GM19239 (cell line): ENCODE measurements around the gene SNAP25.

Source experiments
- DNase-seq: peaks from one replicate; pipeline ENCODE4 v3.0.0; 2011; ENCODE audit warnings: low spot score; ENCODE audit not compliant: insufficient read length
- FAIRE-seq: peaks from 2 replicates; lab custom pipeline; 2011; peaks lifted over from hg19 to GRCh38; lab: Jason Lieb, UNC

Gene SNAP25

DNA sequence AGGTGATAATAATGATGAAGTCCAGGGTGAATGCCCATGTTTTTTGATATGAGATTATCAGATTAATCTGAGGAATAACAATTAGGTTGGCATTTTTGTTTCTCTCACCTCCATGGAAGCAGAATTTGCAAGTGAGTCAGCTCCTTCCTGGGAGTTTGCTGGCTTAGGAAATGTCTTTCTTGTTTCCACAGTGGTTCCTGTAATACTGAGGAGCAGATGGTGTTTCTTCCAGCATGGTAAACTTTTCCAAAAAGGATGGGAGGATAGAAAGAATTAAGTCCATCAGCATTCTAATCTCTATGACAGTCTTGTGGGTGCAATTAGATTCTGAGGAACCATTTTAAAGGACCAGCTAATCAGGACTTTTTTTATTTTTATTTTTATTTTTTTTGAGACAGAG is 40.5 kb downstream of the SNAP25 start:
- DNase-seq (no peak), FAIRE-seq (no peak)

DNA sequence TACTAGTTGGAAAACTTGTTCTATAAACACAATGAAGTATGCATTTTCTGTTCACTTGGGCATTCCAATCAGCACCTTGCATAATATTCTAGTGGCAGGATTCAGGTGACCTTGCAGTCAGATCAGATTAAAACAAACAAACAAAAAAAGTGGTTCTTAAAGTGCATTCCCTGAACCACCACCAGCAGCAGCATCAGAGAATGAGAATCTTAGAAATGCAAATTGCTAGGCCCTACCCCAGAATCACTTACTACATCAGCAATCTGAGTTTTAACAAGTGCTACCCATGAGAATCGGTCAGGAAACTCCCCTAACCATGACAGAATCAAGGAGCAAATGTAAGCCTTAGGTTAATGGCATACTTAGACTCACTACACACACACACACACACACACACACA is 41.7 kb downstream of the SNAP25 start:
- DNase-seq (no peak), FAIRE-seq (no peak)

DNA sequence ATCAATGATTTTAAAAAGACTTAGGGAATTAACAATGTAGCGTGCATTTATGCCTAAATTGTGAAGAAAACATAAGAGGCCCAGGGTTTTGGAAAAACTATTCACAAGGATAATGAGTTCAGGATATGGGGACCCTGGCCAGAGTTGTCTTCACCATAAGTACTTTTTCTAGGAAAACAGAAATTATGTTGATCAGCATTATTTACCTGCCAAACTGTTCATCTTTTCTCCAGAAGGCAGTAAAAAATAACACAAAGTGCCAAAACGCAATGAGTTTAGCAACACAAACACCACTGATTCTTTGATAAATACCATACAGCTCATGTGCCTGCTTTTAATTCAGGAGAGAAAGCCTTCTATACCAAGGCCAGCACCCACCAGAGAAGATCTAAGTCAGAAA is 43.1 kb downstream of the SNAP25 start:
- DNase-seq, result no peak
- FAIRE-seq, result no peak

DNA sequence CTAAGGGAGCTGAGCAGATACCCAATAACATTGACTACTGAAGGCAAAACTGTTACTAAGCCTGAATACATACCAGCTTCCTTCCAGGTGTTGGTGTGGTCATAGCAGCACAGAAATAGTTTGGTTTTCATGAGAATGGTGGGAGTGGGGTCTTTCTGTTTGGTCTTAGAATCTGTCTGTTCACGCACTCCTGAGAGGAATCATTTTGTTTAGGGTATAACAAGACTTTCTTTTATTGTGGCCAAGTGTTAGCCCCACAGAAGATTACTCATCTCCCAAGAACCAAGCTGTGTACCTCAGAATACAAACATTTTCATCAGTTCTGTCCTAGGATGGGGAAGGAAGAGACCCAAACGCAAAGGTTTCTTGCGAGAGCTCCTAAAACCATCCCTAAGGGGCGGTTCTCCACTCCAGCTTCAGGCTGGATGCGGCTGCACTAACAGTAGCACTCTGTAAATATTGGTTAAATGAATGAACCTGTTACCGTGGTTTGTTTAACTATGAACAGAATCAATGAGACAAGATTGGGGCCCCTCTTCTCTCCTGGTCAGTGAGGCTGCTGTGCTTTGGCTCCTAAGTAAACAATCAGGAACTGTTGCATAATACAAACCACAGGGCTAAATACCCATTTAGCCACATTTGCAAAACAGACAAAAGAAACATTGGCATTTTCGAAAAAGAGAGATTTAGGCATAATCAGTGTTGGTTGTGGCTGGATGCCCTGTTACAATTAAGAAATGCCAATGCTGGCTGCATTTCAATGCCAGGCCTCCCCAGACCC is 44.9 kb downstream of the SNAP25 start:
- no peak for FAIRE-seq
- no peak for DNase-seq

DNA sequence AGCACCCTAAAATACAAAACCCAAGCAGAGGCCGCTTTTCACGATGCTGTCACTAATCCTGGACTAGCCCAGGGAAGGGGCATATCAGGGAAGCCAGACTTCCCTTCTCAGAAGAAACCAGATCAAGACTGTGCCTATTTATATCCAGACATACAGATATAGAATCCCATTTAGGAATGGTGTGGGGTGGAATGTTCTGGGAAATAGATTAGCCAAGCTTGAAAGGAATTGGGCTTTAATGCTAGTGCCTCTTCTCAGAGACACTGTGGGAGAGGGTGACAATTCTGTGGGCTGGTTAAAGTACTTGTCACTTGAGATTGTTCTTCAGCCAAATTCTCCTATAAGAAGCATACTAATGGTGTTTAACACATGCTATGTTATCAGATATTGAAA is 45.5 kb downstream of the SNAP25 start:
- DNase-seq, result no peak
- FAIRE-seq, result no peak

DNA sequence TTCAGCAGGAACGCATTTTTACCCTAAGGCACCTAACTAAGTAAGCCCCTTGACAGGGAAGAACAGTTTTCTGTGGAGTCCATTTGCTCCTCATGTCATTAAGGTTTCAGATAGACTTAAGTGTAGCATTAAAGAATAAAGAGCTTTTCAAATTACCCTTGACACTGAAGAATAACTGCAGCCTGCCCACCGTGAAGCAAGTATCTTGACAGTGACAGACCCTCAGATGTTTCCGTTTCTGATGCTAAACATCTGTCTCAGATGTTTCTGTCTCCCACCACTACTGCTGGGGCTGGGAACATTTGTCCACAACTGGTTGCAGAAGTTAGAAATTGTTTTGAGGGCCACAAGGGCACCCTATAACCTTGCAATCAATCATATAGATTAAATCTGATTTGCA is 50.0 kb downstream of the SNAP25 start:
- no peak for DNase-seq
- no peak for FAIRE-seq

DNA sequence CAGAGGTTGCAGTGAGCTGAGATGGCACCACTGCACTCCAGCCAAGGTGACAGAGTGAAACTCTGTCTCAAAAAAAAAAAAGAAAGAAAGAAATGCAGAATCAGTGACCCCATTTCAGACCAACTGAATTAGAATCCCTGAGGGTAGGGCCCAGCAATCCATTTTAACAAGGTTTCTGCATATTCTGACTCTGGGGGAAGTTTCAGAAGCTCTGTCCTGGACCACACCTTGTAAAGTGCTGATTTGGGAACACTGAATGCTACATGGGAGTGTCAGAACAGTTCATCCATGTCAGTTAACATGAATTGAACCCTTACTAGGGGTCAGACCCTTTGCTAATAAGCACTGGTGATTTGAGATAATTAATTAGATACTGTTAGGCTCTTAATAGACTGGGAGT is 52.0 kb downstream of the SNAP25 start:
- no peak for FAIRE-seq
- no peak for DNase-seq

DNA sequence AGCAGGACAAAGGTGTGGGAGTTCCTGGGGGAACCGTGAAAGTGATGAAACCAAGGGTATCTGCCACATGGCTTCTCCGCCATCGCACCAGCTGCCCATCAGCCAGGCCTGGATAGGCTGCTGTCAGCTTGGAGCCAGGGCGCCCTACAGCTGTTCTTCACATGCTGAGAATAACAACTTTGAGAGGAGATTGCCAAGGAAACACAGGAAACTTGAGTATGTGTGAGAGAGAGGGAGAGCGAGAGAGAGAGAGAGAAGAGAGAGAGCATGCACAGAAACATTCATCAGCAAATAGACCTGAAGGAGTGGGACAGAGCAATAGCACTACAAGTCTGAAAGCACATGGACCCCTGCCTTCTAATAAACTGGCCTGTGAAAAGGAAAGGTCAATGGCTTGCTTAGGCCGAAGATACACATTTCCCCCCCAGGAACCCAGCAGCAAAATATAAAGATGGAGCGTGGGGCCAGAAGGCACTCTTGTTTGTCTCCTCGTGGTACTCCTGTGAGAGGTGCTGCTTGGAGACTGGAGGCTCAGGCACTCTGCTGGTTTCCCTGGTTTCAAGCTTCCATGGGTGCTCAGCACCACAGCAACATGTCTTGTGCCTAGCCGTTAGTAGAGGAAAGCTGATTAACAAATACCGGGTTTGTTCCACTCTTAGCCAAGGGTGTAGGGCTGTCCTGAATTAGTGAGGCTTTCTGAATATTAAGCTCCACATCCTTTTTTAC is 53.0 kb downstream of the SNAP25 start:
- FAIRE-seq, result no peak

DNA sequence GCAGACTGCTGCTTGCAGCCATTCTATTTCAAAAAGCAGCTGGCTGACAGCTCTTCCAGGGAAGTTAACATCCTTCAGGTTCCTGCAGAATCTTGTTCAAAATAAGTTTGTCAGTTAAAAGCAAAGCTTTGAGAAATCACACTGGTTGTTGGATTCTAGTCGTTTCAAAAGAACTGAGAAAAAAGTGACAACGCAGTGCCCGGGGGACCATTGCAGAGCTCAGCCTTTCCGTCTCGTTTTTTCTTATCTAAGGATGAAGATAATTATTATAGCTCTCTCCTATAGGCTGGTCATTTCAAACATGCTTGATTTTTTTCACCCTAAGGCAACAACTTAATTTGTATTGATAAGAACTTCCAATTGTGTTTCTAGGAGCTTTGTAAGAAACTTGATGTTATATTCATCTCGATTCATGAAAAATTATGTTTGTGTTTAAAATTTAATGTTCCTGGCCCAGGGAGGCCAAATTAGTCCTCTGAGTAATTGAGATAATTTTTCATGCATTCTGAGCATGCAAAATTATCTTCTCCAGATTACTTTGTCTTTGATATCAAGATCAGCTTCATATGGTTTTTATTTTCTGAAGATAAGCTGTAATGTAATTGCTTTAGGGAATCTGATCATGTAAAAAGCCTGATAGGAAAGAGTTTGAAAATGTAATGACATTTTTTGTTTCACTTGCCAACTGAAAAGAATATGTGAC is 58.4 kb downstream of the SNAP25 start:
- no peak for FAIRE-seq
- no peak for DNase-seq

More for the DNA sequence above, 53.0 kb downstream of the SNAP25 start:
- DNase-seq, result no peak

DNA sequence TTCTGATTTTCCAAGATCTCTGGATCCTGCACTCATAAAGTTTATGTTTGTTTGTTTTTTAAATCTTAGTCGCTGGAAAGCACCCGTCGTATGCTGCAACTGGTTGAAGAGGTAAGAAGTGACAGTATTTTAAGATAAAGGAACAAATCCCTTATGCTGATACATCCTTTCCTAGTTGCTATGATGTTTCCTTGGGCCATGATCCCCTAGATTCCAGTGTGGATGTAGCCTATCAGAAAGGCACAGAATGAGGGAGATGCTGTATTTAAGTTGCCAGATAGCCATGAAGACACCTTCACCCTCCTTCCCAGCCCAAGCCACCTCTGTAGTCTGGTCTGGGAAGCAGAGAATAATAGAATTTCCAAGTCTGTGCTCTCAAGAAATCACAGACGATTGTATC is 59.0 kb downstream of the SNAP25 start:
- DNase-seq, result no peak
- FAIRE-seq, result no peak

DNA sequence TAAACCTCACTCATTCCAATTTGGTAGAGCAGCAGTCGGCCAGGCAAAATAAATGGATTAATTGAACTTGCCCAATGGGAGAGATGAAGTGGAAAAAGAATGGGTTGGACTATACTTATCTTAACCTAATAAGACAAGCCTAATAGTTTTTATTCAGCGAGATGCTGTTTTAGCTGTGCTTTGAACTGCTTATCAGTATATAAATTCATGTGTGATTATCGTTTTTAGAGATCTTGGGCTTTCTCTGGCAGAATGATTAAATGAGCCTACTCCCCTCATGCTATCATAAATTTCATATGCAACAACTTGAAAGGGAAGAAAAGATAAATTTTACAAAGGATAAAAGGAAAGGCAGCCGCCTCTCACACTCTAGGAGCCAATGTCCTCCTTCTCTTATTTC is 59.8 kb downstream of the SNAP25 start:
- DNase-seq, result no peak
- FAIRE-seq, result no peak

DNA sequence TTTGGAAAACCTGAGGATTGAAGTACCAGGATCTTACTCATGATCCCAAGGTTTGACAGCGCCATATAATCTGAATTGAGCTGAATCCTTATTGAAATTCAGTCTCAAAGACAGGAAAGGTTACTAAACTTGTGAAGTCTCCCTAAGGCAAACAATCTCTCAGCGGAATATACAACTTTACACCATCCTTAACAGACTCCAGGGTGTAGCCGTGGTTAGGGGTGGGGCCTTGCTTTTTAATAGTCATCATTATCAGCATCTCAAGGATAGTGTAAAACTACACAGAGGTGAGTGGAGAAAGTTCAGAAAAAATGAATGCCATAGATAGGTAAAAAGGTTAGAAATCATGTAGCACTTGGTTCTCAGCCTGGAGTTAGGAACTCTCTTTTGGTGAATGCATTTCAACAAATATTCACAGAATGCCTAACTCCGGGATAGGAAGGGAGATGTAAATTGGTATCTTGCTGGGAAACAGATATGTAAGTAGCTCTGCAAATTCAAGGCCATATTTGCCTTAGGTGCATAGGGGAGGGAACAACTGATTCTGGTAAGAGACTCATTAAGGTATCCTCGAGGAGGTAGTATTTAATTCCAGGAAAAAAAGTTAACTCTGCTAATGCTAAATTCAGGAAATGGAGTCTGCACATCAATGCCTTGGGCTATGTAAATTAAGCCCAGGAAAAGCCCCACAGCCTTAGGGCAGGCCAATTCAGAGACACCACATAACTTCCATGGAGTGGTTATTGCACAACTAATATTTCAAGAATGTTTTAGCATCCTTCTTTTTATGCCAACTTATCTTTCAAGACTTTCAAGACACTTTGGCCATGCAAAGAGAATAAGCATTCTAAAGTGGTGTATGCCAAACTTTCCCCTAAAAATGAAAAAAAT is 61.6 kb downstream of the SNAP25 start:
- DNase-seq, result no peak
- FAIRE-seq, result no peak

DNA sequence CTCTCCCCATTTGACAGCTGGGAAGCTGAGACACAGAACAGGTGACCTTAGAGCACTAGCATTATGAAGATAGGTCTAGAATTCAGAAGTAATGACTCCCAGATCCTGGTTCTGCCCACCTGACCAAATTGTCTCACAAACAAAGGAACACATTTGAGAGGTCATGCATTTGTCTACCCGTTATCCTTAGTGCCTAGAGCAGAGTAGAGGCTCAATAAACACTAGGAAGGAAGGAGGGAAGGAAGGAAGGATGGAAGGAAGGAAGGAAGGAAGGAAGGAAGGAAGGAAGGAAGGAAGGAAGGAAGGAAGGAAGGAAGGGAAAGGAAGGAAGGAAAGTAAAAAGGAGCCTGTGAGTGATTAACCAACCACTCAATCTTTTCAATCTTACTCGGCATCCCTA is 63.3 kb downstream of the SNAP25 start:
- FAIRE-seq, result no peak
- no peak for DNase-seq

DNA sequence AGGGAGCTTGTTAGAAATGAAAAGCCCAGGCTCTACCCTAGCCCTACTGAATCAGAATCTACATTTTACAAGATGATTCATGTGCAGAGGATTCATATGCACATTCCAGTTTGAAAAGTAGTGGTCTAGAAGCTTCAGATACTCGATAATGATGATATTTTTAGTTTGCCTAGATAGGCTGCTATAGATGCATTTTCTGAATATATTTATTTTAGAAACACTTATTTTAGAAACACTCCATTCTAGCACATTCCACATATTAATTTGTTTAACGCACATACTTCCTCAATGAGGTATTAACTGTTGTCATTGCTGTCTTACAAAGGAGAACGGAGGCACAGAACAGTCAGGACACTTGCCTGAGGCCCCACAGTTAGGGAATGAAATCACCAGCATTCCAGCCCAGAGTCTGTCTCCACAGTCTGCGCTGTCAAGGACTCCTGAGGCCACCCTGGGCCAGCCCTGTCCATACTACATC is 64.4 kb downstream of the SNAP25 start:
- FAIRE-seq, result no peak
- DNase-seq, result no peak

DNA sequence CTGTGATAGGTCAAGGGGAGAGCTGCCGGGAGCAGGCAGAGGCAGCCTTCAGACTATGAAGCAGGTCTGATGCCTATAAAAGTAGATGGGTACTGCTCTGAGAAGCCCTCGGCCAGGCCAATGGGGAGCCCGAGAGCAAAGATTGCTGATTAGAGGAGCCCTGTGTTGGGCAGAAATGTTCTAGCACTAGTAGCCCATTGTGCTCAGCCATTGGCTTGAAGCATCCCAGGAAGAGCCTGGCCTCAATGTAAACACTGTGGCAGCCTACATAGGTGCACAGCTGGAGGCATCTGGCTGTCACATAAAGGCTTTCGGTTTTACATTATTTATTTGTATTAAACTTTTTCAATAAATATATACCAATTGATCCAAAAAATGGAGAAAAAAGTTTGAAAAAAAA is 67.7 kb downstream of the SNAP25 start:
- FAIRE-seq, result no peak
- no peak for DNase-seq

DNA sequence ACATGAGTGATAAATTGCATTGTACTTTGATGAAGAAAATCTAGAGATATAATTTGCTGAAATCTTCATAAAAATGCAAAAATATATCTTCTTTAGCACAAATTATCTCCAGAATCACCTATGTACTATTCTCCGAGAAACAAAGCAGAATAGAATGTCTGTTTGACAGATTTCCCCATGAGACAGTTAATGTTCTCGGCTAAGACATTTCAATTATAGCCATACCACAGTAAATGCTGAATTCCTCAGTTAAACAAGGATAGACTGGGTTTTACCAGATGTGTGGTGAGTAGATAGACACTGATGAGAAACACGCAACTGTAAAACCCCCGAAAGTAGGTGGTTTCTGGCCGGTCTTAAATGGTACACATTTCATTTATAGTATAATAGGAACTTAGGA is 69.8 kb downstream of the SNAP25 start:
- no peak for FAIRE-seq
- DNase-seq, result no peak

DNA sequence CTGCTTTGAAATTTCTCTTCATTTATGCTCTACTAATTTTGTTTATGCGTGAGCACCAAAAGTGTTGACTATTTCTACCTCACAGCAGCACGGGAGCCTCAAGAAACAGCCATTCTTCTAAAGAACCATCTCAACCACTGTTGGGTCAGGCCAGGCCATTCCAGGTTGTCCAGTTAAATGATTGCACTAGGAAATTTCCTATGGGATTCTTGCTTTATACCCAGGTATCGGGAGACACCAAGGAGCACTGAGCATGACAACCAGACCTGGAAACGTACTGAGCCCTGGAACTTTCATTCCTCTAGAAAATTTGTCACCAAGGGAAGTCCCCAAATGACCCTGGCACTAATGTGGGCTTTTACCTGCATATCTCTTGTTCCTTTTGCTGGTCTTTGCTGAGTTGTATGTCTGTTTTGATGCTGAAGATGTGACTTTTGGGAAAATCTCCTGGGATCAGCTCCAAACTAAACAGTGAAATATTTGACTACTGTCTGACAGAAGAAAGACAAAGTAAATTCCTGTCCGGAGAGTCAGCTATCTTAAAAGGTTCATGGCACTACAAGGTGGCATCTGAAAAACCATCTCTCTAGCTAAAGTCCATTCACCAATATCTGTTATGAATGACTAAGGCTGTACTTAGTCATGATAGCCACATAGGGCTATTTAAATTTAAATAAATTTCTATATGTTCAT is 70.5 kb downstream of the SNAP25 start:
- FAIRE-seq (no peak), DNase-seq (no peak)

DNA sequence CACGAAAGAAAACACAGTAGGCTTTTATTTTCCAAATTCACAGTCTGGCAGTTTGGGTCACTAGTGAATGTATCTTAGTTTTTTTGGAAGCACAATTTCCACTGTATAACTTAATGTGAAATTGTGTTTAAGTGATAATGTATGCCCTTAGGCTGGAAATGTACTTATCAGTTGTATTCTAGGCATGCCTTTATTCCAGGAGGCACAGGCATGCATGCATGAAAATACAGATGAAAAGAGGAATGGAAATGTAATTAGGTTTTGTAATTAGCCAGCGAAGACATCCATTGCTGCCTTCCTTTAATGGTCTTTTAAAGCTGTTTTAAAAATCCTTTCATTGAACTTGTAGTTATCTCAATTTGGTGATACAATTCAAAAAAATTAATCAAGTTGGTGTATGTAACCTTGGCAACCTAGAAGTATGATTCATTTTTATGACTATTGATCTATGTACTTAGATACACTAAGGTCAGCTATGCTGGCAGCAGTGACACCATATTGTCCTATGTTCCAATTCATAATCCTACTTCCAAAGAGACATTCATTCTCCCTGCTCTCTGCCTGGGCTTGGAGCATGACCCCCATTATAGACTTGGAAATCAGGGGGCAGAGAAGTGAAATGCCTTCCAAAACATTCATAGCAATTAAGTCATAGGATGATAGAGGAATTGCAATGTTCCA is 73.1 kb downstream of the SNAP25 start:
- FAIRE-seq (no peak), DNase-seq (no peak)

DNA sequence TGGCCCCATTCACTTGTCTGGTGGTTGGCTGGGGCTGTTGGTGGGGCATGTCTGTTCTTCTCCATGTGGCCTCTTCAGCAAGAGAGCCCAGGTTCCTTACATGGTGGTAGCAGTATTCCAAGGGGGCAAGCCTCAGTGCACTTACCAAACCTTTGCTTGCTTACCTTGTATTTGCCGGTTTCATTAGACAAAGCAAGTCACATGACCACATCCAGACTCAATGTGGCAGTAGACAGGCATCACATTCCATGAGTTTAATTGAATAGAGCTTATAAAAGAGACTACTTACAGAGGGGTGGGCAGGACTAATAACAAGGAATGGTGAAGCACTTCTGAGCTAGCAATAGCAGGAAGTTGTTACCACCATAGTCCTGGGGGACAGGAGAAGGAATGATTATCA is 78.6 kb downstream of the SNAP25 start:
- no peak for FAIRE-seq
- no peak for DNase-seq
